ENCODE measurements around the gene COL10A1. TPM values are rescaled to one million over a fixed set of nuclear protein-coding genes. Genes with fewer than 3 reads are reported as not detected.

The COL10A1 gene
- not detected in 2 replicates for total RNA-seq (2014; rRNA removed; shearing (Covaris generic))
- polyA plus RNA-seq (2015; cell fraction: cytosol; rRNA removed) = 0.08 and 0.21 TPM in 2 replicates
- 0.70 and 0.98 TPM in 2 replicates for polyA plus RNA-seq (2015; cell fraction: nucleus; rRNA removed)

DNA sequence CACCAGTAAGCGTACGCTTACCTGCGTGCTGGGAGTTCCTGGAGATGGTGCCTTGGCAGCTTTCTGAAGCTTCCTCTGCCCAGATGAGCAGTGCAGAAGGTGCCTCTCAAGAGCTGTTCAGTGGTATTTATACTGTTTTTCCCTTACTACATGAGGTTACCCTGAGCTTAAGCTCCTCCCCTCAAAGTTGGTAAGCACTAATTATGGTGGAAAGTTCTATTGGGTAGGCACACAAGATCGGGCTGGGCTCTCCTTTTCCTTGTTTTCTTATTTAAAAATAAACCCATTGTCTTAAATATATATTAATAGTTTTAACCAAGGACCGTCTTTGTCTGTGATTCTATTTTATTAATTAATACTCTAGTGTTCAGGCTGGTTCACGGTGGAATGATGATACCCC lies at the start of gene COL10A1:
COL10A1 (minus strand) TSS at position 101 of the 400 bp plus-strand sequence. CDS start 640 bp downstream, outside the sequence.
- no peak for DNase-seq (ENCODE audit: low read depth)

DNA sequence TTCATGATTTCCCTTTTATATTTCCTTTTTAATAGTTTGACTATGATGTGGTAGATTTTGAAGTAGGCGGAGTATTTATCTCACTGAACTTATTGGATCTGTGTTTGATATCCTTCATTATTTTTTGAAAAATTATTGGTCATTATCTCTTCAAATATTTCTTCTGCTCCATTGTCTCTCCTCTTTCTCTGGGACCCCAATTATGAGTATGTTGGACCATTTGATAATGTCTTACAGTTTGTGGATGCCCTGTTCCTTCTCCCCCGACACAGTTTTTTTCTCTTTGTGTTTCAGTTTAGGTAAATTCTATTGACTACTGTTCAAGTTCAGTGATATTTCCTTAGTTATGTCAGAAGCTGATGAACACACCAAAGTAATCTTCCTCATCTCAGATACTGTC lies 49.4 kb upstream of the COL10A1 start:
- no peak for DNase-seq (ENCODE audit: low read depth)

GRCh38 chr6:116173928-116174327 lies 48.0 kb upstream of the COL10A1 start:
- no peak for DNase-seq (ENCODE audit: low read depth)

DNA sequence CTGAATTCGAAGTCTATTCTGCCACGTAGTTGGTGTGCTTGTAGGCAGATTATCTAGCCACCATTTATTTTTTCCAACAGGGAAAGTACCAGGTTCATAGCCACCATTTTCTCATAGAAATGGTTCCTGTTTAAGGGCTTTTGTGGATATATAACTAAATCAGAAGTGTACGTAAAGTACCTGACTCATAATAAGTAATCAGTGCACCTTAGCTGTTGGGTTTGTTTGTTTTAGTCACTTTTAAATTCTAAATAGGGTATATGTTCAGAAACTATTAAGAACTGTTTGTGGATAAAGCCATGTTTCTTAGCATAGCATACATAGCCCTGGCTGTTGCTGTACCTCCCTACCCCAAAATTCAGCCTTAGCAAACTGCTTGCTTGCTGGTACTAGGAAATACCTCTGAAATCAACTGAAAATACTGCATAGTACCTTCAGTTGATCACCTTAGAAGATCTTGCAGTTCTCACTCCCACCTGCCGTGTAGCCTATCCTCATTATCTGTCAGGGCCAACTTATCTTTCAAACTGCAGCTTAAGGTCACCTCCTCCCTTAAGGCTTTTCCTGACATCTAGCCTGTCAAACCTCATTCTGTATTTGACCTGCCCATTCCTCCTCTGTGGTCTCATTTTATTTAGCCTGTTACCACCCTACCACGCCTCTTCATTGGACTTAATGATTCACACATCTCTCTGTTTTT lies 44.6 kb upstream of the COL10A1 start:
- no peak for DNase-seq (ENCODE audit: low read depth)

- DNase-seq (ENCODE audit: low read depth) = no peak
Measured at GRCh38 chr6:116169880-116170279, 43.9 kb upstream of the COL10A1 start.

DNA sequence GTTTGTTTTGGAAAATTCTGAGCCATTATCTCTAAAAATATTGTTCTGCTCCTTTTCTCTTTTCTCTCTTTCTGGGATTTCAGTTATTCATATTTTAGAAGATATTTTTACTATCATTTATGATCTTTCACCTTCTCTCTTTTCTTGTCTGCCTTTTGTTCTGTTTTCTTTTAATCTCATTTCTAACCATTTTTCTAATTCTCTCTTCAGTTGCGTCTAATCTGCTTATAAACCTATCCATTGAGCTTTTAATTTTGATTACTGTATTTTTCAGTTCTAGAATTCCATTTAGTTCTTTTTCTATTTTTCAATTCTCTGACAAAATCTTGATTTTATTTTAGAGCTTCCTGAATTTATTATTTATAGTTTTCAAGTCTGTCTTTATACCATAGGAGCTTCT lies 42.2 kb upstream of the COL10A1 start:
- DNase-seq (ENCODE audit: low read depth) = no peak

GRCh38 chr6:116166369-116166768 lies 40.4 kb upstream of the COL10A1 start:
- DNase-seq (ENCODE audit: low read depth) = no peak

GRCh38 chr6:116165596-116165995 lies 39.7 kb upstream of the COL10A1 start:
- DNase-seq (ENCODE audit: low read depth) = no peak

GRCh38 chr6:116159782-116160524 lies 34.0 kb upstream of the COL10A1 start:
- DNase-seq (ENCODE audit: low read depth) = no peak

- DNase-seq (ENCODE audit: low read depth) = peak; percentile 21
Measured at GRCh38 chr6:116158641-116159040, 32.7 kb upstream of the COL10A1 start.

DNA sequence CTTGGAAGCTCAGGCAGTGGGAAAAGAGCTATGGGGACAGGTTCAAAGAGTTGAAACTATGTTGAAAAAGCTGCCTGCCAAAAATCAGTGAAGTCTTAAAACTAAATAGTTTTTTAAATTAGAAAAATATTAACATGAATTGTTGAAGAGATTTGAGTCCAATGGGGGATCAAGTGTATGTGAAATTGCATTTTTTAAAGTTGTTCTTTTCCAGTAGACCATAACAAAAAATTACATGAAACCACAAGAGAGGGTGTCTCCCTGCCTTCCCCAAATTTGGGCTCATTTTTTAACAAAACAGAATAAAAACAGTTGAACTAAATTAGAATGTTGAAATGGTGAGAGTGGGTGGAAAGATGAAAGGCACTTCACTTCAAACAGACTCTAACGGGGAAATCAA lies 31.5 kb upstream of the COL10A1 start:
- DNase-seq (ENCODE audit: low read depth) = no peak

- DNase-seq (ENCODE audit: low read depth) = no peak
Measured at GRCh38 chr6:116156405-116157326, 30.7 kb upstream of the COL10A1 start.

DNA sequence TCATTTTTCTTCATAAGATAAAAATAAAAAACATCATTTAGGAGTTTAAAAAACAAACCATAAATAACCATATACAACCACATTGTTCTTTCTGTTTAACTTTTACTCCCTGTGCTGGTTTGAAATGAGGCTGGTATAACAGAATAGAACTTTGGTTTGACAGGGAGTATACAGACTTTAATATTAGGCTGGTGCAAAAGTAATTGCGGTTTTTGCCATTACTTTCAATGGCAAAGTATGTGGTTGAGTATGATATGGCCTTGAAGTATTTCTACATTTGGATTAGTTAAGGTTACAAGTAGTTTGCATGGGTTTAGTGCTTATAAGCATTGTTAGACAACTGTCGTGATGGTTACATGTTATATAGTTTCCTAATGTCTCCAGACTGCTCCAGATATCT lies 29.0 kb upstream of the COL10A1 start:
- no peak for DNase-seq (ENCODE audit: low read depth)

- no peak for DNase-seq (ENCODE audit: low read depth)
Measured at GRCh38 chr6:116152620-116153019, 26.7 kb upstream of the COL10A1 start.

GRCh38 chr6:116145803-116146675 lies 20.1 kb upstream of the COL10A1 start:
- no peak for DNase-seq (ENCODE audit: low read depth)

- DNase-seq (ENCODE audit: low read depth) = peak; percentile 81
Measured at GRCh38 chr6:116144605-116145004, 18.7 kb upstream of the COL10A1 start.

DNA sequence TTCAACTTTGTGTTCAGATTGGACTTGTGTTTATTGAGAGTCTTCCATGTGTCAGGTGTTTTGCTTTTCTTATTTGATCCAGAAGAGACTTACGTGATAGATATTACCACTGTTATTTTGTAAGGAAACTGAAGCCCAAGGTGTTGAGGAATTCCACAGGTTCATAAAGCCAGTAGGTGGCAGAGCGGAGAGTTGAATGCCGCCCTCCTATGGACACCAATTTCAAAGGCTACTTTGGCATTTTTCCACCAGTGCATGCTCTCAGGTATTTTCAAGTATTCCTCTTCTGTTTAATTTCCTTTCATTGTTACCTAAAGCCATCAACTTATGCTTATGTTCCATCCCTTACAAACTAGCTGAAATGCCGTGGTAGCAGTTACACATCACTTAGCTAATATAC lies 14.0 kb upstream of the COL10A1 start:
- no peak for DNase-seq (ENCODE audit: low read depth)

- no peak for DNase-seq (ENCODE audit: low read depth)
Measured at GRCh38 chr6:116136933-116137340, 11.0 kb upstream of the COL10A1 start.

GRCh38 chr6:116136373-116136772 lies 10.4 kb upstream of the COL10A1 start:
- DNase-seq (ENCODE audit: low read depth) = no peak

DNA sequence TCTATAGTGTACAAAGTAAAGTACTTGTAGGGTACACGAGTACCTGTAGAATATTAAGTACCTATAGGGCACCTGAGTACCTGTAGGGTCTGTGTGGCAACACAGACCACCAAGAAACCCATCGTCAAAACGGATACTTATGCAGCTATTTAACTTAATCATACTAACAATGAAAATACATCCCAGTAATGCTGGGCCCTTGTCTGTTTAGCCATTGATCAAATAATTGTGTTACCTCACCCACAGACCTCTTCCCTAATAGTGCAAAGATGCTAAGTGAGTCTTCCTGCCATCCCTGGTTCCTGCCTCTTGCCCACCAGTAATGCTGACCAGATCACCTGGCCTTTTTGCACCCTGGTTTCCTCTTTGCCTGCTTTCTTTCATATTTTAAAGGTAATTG lies 7.5 kb upstream of the COL10A1 start:
- DNase-seq (ENCODE audit: low read depth) = no peak

All from HT1080 (cell line).